T-helper 1 cell treated with Interleukin-12 subunit alpha and Interleukin-12 subunit beta and Interleukin-4 antibody, amounts not matched to agents 30 μg/mL and 1 μg/mL, for 36 hours (primary cell): ENCODE measurements around the gene UBE3D.

Experiments used
- H3K27ac Mint-ChIP-seq: one replicate; pipeline ENCODE4 v1.8.0; 2021; ENCODE audit warnings: mild to moderate bottlenecking, mixed read lengths
- H3K27me3 Mint-ChIP-seq: one replicate; pipeline ENCODE4 v1.8.0; 2021; ENCODE audit warnings: low read depth, mixed read lengths
- H3K36me3 Mint-ChIP-seq: one replicate; pipeline ENCODE4 v1.8.0; 2021; ENCODE audit warnings: low read depth, mixed read lengths
- H3K4me1 Mint-ChIP-seq: one replicate; pipeline ENCODE4 v1.8.0; 2021; ENCODE audit warnings: low read depth, mixed read lengths
- H3K4me3 Mint-ChIP-seq: one replicate; pipeline ENCODE4 v1.8.0; 2021; ENCODE audit warnings: mild to moderate bottlenecking, moderate library complexity, mixed read lengths
- H3K9me3 Mint-ChIP-seq: one replicate; pipeline ENCODE4 v1.8.0; 2021; ENCODE audit warnings: mixed read lengths

UBE3D gene

GRCh38 chr6:83069633-83070032 is 4.0 kb upstream of the UBE3D start:
- H3K27me3 Mint-ChIP-seq = no peaks in the 10 kb centered on the region
- peaks cover 32% of the 10 kb centered on the region for H3K4me1 Mint-ChIP-seq
- no peak overlapping the region for H3K27ac Mint-ChIP-seq
- no peaks in the 10 kb centered on the region for H3K9me3 Mint-ChIP-seq
- no peak overlapping the region for H3K4me3 Mint-ChIP-seq
- H3K36me3 Mint-ChIP-seq = no peaks in the 10 kb centered on the region

DNA sequence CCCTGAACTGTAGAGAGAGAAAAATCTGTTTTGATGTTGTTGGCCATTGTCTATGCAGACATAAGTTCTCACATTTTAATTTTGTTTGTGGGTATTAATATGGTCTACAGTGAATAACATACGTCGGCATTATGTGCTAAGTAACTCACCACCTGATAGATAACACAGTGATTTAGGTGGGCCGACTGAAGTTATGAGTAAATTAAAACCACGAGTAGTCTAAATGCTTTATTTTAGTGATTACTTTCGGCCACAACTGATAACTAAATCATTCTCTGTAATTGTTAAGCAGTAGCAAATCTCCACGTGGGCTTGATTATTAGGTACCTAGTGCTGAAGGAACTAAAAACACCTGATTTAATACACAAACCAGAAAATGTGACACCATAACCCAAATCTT is 3.0 kb upstream of the UBE3D start:
- Mint-ChIP-seq H3K36me3 (no peaks in the 10 kb centered on the region), H3K27me3 (no peaks in the 10 kb centered on the region), H3K27ac (peak overlapping the region; percentile 73), H3K4me3 (peak overlapping the region; percentile 87), H3K4me1 (peaks cover 40% of the 10 kb centered on the region), H3K9me3 (no peaks in the 10 kb centered on the region)

DNA sequence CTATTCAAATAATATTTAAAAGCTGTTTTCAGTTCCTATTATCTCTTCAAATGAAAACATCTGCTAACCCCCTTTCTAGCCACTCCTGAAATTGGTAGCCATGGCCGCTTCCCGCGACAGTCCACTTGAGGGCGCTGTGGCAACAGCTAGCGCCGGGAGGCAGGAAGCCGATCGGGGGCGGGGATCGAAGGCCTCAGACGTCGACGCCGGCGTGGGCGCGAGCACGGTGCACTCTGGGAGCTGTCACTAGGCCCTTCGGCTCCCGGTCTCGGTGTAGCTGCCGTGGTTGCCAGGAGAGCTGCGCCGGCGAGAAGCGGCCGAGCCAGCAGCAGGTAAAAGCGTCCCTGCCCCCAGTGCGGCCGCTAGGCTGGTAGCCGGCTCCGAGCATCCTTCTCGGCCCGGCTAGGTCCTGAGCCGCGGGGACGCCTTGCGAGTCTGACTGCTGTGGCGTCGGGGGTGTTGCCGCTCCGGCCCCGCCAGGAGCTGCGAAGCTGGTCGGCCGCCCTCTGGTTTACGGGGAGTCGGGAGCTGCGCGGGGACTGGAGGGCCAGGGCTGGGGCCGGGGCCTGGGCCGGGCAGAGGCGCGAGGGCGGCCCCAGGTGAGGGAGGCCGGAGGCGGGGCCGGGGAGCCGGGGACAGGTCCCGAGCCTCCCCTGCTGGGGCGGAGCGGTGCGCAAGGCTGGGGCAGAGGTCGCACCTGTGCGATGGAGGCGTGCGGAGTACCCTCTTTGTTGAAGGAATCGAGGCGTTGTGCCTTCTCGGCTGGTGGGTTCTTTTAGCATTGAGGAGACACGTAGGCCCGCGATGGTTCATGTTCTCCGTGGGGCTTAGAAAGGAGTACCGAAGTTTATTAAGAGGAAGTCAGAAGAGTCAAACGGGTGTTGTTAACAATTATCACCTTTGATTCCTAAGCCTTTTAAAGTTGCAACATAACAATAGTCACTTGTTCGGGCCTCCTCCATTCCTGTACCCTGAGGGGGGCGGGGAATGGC is 2.1 kb upstream of the UBE3D start, which contains the start of gene DOP1A:
Gene DOP1A, plus strand, starts transcription at position 224 of the 992 bp plus-strand sequence. CDS start 29,307 bp downstream, outside the sequence.
- Mint-ChIP-seq H3K4me1 (peaks cover 40% of the 10 kb centered on the region), H3K9me3 (no peaks in the 10 kb centered on the region), H3K27ac (peak within 1 kb of the TSS; percentile 73), H3K4me3 (peak within 1 kb of the TSS; percentile 87), H3K36me3 (peaks cover under 1% of the 10 kb centered on the region), H3K27me3 (no peaks in the 10 kb centered on the region)

GRCh38 chr6:83062225-83062624 is 3.4 kb downstream of the UBE3D start:
- H3K9me3 Mint-ChIP-seq = no peaks in the 10 kb centered on the region
- no peak overlapping the region for H3K4me3 Mint-ChIP-seq

DNA sequence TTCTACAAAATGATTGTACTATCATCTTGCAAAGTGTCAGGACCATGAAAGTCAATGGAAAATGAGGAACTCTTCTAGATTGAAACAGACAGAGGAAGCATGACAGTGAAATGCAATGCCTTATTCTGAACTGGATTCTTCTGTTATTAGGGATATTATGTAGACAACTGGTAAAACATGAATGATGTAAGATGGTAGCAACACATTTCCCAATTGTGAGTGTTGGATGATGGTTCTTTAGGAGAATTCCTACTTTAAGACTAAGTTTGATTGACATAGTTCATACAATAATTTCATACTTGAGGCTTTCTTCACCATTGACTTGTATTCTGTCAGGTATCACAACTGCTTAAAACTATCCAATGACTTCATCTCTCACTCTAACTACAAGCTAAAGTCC is 4.5 kb downstream of the UBE3D start:
- Mint-ChIP-seq H3K27ac (no peak overlapping the region), H3K9me3 (no peaks in the 10 kb centered on the region), H3K36me3 (peaks cover 4% of the 10 kb centered on the region), H3K4me3 (no peak overlapping the region), H3K27me3 (no peaks in the 10 kb centered on the region), H3K4me1 (peaks cover 19% of the 10 kb centered on the region)

More at GRCh38 chr6:83062225-83062624, 3.4 kb downstream of the UBE3D start:
- H3K27ac Mint-ChIP-seq = no peak overlapping the region
- H3K36me3 Mint-ChIP-seq = peaks cover 1% of the 10 kb centered on the region
- H3K27me3 Mint-ChIP-seq = no peaks in the 10 kb centered on the region
- peaks cover 22% of the 10 kb centered on the region for H3K4me1 Mint-ChIP-seq

- Mint-ChIP-seq H3K9me3 (no peaks in the 10 kb centered on the region), H3K4me3 (no peak overlapping the region), H3K36me3 (peaks cover 4% of the 10 kb centered on the region), H3K4me1 (no peaks in the 10 kb centered on the region), H3K27ac (no peak overlapping the region), H3K27me3 (no peaks in the 10 kb centered on the region)
Measured at GRCh38 chr6:83057705-83058321, 7.8 kb downstream of the UBE3D start.

DNA sequence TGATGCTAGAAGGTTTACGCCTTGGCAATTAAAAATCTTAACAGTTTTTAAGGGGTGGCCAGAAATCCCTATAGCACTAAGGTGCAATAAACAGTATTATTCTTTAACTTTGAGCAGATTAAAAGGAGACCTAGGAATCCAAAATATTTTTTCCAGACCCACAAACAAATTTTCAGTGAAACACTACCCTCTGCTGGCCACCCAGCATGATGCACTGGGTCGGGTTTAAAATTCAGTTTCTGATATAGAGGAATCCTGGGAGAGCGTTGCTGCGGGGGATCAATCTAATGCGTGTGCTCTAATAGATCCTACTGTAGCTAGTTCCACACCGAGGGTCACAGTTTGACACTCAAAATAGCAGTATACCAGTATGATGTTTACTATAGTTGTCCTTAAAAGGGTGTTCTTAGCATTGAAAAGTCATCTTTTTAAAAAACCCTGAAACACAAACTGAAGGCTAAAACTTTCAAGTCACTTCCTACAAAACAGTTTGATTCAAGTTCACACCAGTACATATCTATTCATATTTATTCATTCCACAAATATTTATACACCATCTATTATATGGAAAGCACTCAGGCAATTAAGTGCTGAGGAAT is 10.2 kb downstream of the UBE3D start:
- no peaks in the 10 kb centered on the region for H3K9me3 Mint-ChIP-seq
- no peak overlapping the region for H3K27ac Mint-ChIP-seq
- peaks cover 3% of the 10 kb centered on the region for H3K36me3 Mint-ChIP-seq
- H3K4me3 Mint-ChIP-seq = no peak overlapping the region
- no peaks in the 10 kb centered on the region for H3K27me3 Mint-ChIP-seq
- H3K4me1 Mint-ChIP-seq = no peaks in the 10 kb centered on the region

DNA sequence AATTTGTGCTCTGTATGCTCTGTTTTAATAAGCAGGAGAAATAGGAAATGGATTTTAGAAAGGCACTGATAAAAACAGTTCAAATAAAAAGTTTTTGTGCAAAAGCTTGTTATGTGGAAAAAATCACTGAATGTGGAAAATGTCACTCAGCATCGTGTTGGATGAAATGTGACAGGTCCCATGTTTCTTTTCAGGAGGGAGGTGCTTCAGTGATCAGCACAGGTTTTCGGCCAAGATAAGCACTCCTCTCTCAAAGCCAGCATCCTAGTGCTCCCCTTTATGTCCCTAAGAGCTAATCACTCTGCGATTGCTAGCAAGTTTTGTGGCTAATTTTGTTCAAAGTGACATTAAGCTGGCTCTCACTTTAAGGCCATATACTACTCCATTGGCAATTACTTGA is 12.0 kb downstream of the UBE3D start:
- Mint-ChIP-seq H3K27ac (no peak overlapping the region), H3K4me3 (no peak overlapping the region), H3K36me3 (peaks cover 3% of the 10 kb centered on the region), H3K4me1 (no peaks in the 10 kb centered on the region), H3K27me3 (no peaks in the 10 kb centered on the region), H3K9me3 (no peaks in the 10 kb centered on the region)

DNA sequence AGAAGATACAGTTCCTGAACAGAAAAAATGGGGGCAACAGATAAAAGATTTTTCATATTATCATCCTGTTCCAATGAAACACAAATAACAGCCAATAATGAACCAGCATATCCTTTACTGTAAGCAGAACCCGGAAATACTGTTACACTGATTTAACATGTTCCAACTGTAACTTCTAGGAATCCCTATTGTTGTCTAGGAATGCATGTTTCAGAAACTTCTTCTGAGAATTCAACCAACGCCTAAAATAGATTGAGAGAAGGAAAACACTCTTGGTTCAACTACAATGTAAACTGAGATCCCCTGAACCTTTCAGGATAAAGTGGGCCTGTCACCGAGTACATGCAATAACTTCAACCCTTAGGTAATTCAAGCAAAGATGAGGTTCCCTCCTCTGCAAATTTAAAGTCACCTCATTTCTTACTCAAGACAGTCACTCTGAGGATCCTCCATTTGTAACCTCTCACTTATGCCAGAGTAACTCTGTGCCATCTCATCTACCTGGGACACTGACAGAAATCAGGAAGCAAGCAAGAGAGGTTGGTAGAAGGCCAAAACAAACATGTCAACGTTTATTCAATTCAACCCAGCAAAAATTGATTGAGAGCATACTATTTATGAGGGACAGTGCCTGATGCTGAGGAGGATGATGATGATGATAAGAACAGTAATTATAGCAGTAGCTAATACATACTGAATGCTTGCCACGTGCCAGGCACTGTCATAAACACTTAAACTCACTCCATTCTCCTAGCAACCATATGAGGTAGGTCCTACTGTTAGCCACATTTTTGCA is 14.1 kb downstream of the UBE3D start:
- Mint-ChIP-seq H3K27ac (no peak overlapping the region), H3K4me1 (no peaks in the 10 kb centered on the region), H3K9me3 (no peaks in the 10 kb centered on the region), H3K27me3 (no peaks in the 10 kb centered on the region), H3K4me3 (no peak overlapping the region), H3K36me3 (peaks cover 3% of the 10 kb centered on the region)

DNA sequence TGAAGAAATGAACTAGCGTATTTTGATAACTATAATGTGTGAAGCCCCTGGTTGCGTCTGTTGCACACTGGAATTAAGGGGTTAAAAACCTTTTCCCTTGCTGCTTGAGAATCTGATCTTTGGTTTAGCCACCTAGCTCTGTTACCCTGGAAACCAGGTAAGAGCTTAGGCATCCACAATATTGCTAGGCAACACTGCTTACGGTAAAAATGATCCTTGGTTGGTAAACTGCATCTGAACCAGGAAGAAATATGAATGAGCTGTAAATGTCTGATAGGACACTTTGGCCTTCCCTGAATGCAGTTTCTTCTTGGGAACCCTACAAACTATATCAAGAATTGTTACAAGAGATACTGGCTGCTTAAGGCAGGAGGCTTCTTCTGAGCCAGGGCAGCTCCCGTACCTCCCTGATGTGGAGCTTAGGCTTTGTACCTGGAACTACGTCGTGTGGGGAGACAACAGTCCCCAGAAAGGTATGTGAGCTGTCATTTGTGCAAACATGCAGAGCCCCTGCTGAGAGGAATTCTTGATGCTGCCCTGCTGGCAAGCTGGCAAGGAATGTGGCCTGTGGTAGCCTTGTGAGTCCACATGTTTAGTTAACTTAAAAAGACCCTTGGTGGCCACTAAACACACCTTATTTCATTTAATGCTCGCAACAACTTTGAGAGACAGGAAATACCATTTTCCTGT is 18.4 kb downstream of the UBE3D start:
- H3K4me3 Mint-ChIP-seq = no peak overlapping the region
- H3K27ac Mint-ChIP-seq = no peak overlapping the region
- H3K4me1 Mint-ChIP-seq = no peaks in the 10 kb centered on the region
- no peaks in the 10 kb centered on the region for H3K9me3 Mint-ChIP-seq
- H3K27me3 Mint-ChIP-seq = no peaks in the 10 kb centered on the region
- H3K36me3 Mint-ChIP-seq = peaks cover 1% of the 10 kb centered on the region

DNA sequence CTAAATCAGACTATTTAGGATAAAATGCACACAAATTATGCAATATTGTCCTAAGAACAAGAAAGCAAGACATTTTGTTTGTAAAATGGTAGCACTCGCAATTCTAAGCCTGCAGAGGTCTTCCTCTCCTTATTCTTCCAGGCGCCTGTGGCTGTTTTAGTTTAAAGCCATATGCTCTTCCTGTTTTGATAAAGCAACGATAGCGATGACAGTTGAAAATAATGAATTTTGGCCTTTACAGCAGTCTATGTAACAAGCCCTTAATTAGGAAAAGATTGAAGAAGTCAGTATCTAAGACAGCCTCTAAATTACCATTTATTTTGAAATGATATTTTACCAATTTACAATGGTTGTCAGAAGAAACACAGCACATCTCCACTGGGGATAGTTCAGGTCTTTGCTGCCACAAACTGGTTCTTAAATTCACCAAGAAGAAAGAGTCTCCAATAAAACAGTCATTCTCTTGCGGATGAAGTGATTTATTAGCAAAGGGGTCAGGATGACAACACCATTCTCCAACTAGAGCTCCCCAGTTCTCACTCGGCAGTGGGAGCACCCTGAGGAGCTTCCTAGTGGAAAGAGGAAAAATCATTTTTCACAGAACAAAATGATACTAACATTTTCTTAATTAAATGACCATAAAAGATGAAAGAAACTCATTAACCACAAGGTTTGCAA is 21.4 kb downstream of the UBE3D start:
- Mint-ChIP-seq H3K4me1 (no peaks in the 10 kb centered on the region), H3K36me3 (peaks cover 1% of the 10 kb centered on the region), H3K27me3 (no peaks in the 10 kb centered on the region), H3K4me3 (no peak overlapping the region), H3K27ac (no peak overlapping the region), H3K9me3 (no peaks in the 10 kb centered on the region)

DNA sequence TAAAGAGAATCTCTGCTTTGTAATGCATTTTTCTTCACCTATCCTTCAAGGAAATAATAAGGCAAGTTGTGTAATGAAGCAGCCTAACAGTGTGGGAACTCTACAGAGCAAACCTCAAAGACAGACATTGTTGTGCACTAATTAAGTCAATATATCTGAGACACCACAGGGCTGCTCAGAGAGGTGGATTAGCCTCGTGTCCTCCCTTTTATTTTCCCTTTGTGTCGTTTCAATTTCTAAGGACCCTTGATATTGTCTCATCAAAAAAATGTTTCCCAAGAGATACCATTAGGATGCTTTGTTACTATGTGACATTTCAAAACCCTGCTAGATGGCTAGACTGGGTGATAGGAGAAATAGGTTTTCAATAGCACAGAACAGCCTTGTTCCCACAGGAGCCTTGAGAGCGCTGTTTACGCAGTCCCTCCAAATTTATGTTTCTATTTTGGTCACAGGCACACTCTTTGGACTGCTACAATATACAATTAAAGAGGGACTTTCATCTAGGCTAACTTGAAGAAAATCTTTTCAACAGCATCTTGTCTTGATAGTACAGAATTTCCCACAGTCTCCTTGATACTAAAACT is 23.1 kb downstream of the UBE3D start:
- H3K4me1 Mint-ChIP-seq = no peaks in the 10 kb centered on the region
- H3K4me3 Mint-ChIP-seq = no peak overlapping the region
- H3K36me3 Mint-ChIP-seq = peaks cover 1% of the 10 kb centered on the region
- H3K27me3 Mint-ChIP-seq = no peaks in the 10 kb centered on the region
- no peaks in the 10 kb centered on the region for H3K9me3 Mint-ChIP-seq
- no peak overlapping the region for H3K27ac Mint-ChIP-seq

DNA sequence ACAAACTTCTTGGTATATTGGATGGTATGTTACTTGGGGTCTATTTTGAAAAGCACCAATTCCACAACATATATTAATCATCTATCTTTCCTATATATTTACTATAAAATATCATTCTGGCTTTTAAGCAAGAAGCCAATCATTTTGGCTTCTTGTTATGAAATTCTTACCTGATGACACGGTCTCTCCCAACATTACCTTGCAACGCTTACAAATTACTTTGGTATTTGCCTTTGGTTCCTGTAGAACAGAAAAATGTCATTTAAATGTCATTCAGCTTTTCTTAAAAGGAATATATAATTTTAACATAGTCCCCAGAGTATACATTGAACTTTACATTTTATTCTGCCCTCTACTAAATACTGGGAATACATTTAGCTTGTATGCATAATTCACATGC is 27.4 kb downstream of the UBE3D start:
- Mint-ChIP-seq H3K4me3 (no peak overlapping the region), H3K36me3 (peaks cover 4% of the 10 kb centered on the region), H3K4me1 (no peaks in the 10 kb centered on the region), H3K27me3 (no peaks in the 10 kb centered on the region), H3K9me3 (peaks cover 13% of the 10 kb centered on the region), H3K27ac (no peak overlapping the region)
